PC-3 (cell line): ENCODE results near the gene OR5AR1. TPM values are rescaled to one million over a fixed set of nuclear protein-coding genes. Genes with fewer than 3 reads are reported as not detected.

Source experiments
- ATAC-seq: fragments of 200-7000 bp; cut with Tn5 transposase; 2 replicates; pipeline ENCODE4 v1.9.1; 2020; ENCODE audit warnings: mild to moderate bottlenecking, moderate library complexity
- BruUV-seq: library from RNA; stranded (reverse); fragments of 400-500 nt; replicated peaks from 2 replicates; lab custom pipeline; 2021; lab: Mats Ljungman, UMichigan
- CTCF ChIA-PET: fragments of 300-600 bp; sonication (Branson Sonifier 250); formaldehyde crosslinking; loops from one replicate; lab custom pipeline; 2022; ENCODE audit warnings: antibody characterized with exemption; lab: Charles Lee
- POLR2A ChIA-PET: fragments of 300-600 bp; sonication (Branson Sonifier 250); formaldehyde crosslinking; loops from one replicate; lab custom pipeline; 2022; ENCODE audit warnings: antibody characterized with exemption; ENCODE audit not compliant: unreplicated experiment; lab: Charles Lee
- DNase-seq: peaks from one replicate; pipeline ENCODE4 v3.0.0-alpha.2; 2015
- H2AFZ ChIP-seq: fragments of 300-600 bp; sonication (generic); 2 replicates; pipeline ENCODE4 v1.6.0; 2016; ENCODE audit warnings: antibody characterized with exemption, low read length
- H3F3A ChIP-seq: fragments of 300-600 bp; sonication (generic); one replicate; pipeline ENCODE4 v1.6.0; 2017; ENCODE audit warnings: antibody characterized with exemption, low read length, control low read depth, mild to moderate bottlenecking; ENCODE audit not compliant: unreplicated experiment
- H3K27ac ChIP-seq: fragments of 300-600 bp; sonication (generic); 2 replicates; pipeline ENCODE4 v1.5.1; 2016; ENCODE audit warnings: mild to moderate bottlenecking, low read length
- H3K27me3 ChIP-seq: fragments of 300-600 bp; sonication (generic); 2 replicates; pipeline ENCODE4 v1.6.1; 2016; ENCODE audit warnings: low read length, mixed read lengths
- H3K36me3 ChIP-seq: fragments of 300-600 bp; sonication (generic); 2 replicates; pipeline ENCODE4 v1.6.1; 2016; ENCODE audit warnings: low read depth, mixed run types, low read length, mixed read lengths
- H3K4me1 ChIP-seq: fragments of 300-600 bp; sonication (generic); 2 replicates; pipeline ENCODE4 v1.5.1; 2016; ENCODE audit warnings: low read length; ENCODE audit not compliant: insufficient read depth
- H3K4me2 ChIP-seq: fragments of 300-600 bp; sonication (generic); 2 replicates; pipeline ENCODE4 v1.6.0; 2016; ENCODE audit warnings: low read length
- H3K4me3 ChIP-seq: fragments of 300-600 bp; sonication (generic); 2 replicates; pipeline ENCODE4 v1.5.1; 2016; ENCODE audit warnings: mild to moderate bottlenecking, low read length, mixed read lengths
- H3K79me2 ChIP-seq: fragments of 300-600 bp; sonication (generic); 2 replicates; pipeline ENCODE4 v1.6.1; 2017; ENCODE audit warnings: low read length, mixed read lengths
- H3K9ac ChIP-seq: fragments of 300-600 bp; sonication (generic); 2 replicates; pipeline ENCODE4 v1.6.0; 2016; ENCODE audit warnings: mild to moderate bottlenecking, low read length
- H3K9me2 ChIP-seq: fragments of 300-600 bp; sonication (generic); replicated peaks from 2 replicates; pipeline ENCODE4 v1.6.1; 2016; ENCODE audit warnings: mixed run types, low read length, mixed read lengths
- H3K9me3 ChIP-seq: fragments of 300-600 bp; sonication (generic); 2 replicates; pipeline ENCODE4 v1.6.1; 2016; ENCODE audit warnings: low read length, mixed read lengths
- H4K20me1 ChIP-seq: fragments of 300-600 bp; sonication (generic); 2 replicates; pipeline ENCODE4 v1.6.1; 2016; ENCODE audit warnings: low read length, mixed read lengths
- CTCF ChIP-seq: fragments of 300-600 bp; sonication (generic); conservative IDR thresholded peaks from 2 replicates; pipeline ENCODE4 v1.5.1; 2017; ENCODE audit warnings: antibody characterized with exemption, low read depth, mild to moderate bottlenecking, low read length
- EZH2 ChIP-seq: fragments of 300-600 bp; sonication (generic); IDR thresholded peaks from one replicate; pipeline ENCODE4 v1.6.1; 2017; ENCODE audit warnings: antibody characterized with exemption, mild to moderate bottlenecking, low read length; ENCODE audit not compliant: unreplicated experiment
- EZH2phosphoT487 ChIP-seq: fragments of 300-600 bp; sonication (generic); IDR thresholded peaks from 2 replicates; pipeline ENCODE4 v1.6.1; 2018; ENCODE audit warnings: mild to moderate bottlenecking, antibody characterized with exemption, low read length, borderline replicate concordance
- intact Hi-C: fragments of 100-400 bp; cut with micrococcal nuclease; formaldehyde crosslinking; loops from 2 replicates; pipeline ENCODE4 v1.9.0; 2023
- total RNA-seq: library from RNA; depleted of rRNA; stranded (reverse); fragments of >200 nt; gene quantifications from 2 replicates; pipeline ENCODE4 v1.2.3, GENCODE V29; 2014

OR5AR1 gene
- total RNA-seq, 1 experiment from 2014 or later = not detected

- H3K4me2 ChIP-seq = no peak overlapping the region
- no peak overlapping the region for H3K4me3 ChIP-seq
- intact Hi-C loops = no loop called here
- H4K20me1 ChIP-seq = no peaks in the 10 kb centered on the region
- ChIA-PET POLR2A (no interaction called here), CTCF (no interaction called here)
- no peaks in the 10 kb centered on the region for H3K79me2 ChIP-seq
- DNase-seq (no peak), ATAC-seq (no peak)
- H3K9ac ChIP-seq = no peak overlapping the region
- no peaks in the 10 kb centered on the region for H3K36me3 ChIP-seq
- no peak overlapping the region for H2AFZ ChIP-seq
- TF ChIP-seq EZH2phosphoT487 (no peak), CTCF (no peak), EZH2 (no peak)
- no peaks in the 10 kb centered on the region for H3K9me2 ChIP-seq
- H3K27me3 ChIP-seq = no peaks in the 10 kb centered on the region
- no peaks in the 10 kb centered on the region for H3K9me3 ChIP-seq
- H3F3A ChIP-seq = no peaks in the 10 kb centered on the region
- H3K27ac ChIP-seq = no peak overlapping the region
- no peaks in the 10 kb centered on the region for H3K4me1 ChIP-seq
- BruUV-seq = no TSS peak
Measured at GRCh38 chr11:56632329-56632728, 31.2 kb upstream of the OR5AR1 start.

- ChIA-PET POLR2A (no interaction called here), CTCF (no interaction called here)
- no peak overlapping the region for H2AFZ ChIP-seq
- H3F3A ChIP-seq = no peaks in the 10 kb centered on the region
- no peak overlapping the region for H3K4me2 ChIP-seq
- H3K79me2 ChIP-seq = no peaks in the 10 kb centered on the region
- no peak overlapping the region for H3K4me3 ChIP-seq
- no peaks in the 10 kb centered on the region for H3K4me1 ChIP-seq
- H3K9me2 ChIP-seq = no peaks in the 10 kb centered on the region
- DNase-seq (no peak), ATAC-seq (no peak)
- H3K27me3 ChIP-seq = no peaks in the 10 kb centered on the region
- H3K9me3 ChIP-seq = no peaks in the 10 kb centered on the region
- intact Hi-C loops = no loop called here
- no peak for TF ChIP-seq EZH2phosphoT487
- no peak for TF ChIP-seq EZH2
- no peak for TF ChIP-seq CTCF
- no TSS peak for BruUV-seq
- H3K9ac ChIP-seq = no peak overlapping the region
- no peaks in the 10 kb centered on the region for H4K20me1 ChIP-seq
- no peaks in the 10 kb centered on the region for H3K36me3 ChIP-seq
- no peak overlapping the region for H3K27ac ChIP-seq
Measured at GRCh38 chr11:56636861-56637260, 26.6 kb upstream of the OR5AR1 start.

- POLR2A ChIA-PET = no interaction called here
- H3K9ac ChIP-seq = no peak overlapping the region
- no peak for TF ChIP-seq EZH2phosphoT487
- TF ChIP-seq EZH2 = no peak
- H3K9me2 ChIP-seq = no peaks in the 10 kb centered on the region
- H3K36me3 ChIP-seq = no peaks in the 10 kb centered on the region
- no peak overlapping the region for H2AFZ ChIP-seq
- no peak overlapping the region for H3K4me3 ChIP-seq
- intact Hi-C loops = no loop called here
- no peaks in the 10 kb centered on the region for H3K79me2 ChIP-seq
- H3F3A ChIP-seq = no peaks in the 10 kb centered on the region
- no peaks in the 10 kb centered on the region for H4K20me1 ChIP-seq
- DNase-seq = no peak
- no TSS peak for BruUV-seq
- no peaks in the 10 kb centered on the region for H3K27me3 ChIP-seq
- ATAC-seq = no peak
- CTCF ChIA-PET = no interaction called here
- no peaks in the 10 kb centered on the region for H3K9me3 ChIP-seq
- H3K4me1 ChIP-seq = no peaks in the 10 kb centered on the region
- H3K27ac ChIP-seq = no peak overlapping the region
- no peak overlapping the region for H3K4me2 ChIP-seq
Measured at GRCh38 chr11:56637500-56637899, 26.0 kb upstream of the OR5AR1 start.
